Transverse colon (tissue), 3 donors: Measurements from ENCODE around the gene PIAS1.

Experiments
- EP300 ChIP-seq: sonication (generic); formaldehyde crosslinking; IDR thresholded peaks from one replicate; pipeline ENCODE4 v1.6.1; 2017; ENCODE audit warnings: antibody characterized with exemption, low read depth
- POLR2A ChIP-seq: fragments of 450-650 bp; IDR thresholded peaks from one replicate; pipeline ENCODE4 v1.6.1; 2016; ENCODE audit warnings: antibody characterized with exemption, mild to moderate bottlenecking, moderate library complexity
- TF ChIP-seq, protein P1 (sequence below), 5 experiments: fragments of 200-600 bp in 3 of 5; fragments of 450-650 bp in 2 of 5; sonication (generic) in 3 of 5; IDR thresholded peaks; 1 replicate in 2 of 5; 2 replicates in 3 of 5; pipeline ENCODE4 v1.5.1; 2016 to 2017; ENCODE audit warnings: antibody characterized with exemption in 5 of 5, inconsistent platforms in 3 of 5, mild to moderate bottlenecking in 2 of 5, moderate library complexity in 1 of 5

DNA sequence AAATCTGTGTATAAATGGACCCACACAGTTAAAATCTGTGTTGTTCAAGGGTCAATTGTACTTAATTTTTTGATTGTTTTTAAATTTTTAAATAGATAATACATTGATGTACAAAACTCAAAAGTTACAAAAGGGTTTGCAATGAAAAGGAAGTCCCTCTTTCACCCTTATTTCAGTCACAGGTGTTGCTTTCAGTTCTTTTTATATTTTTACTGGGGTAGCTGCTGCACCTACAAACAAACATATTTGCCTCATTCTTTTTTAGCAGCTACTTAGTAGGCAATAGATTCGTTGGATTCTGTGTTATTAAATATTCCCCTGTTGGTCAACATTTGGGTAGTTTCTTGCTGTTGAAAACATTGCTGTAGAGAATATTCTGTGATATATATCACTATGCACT, 44.4 kb downstream of the PIAS1 start:
- TF ChIP-seq, protein P1, sequence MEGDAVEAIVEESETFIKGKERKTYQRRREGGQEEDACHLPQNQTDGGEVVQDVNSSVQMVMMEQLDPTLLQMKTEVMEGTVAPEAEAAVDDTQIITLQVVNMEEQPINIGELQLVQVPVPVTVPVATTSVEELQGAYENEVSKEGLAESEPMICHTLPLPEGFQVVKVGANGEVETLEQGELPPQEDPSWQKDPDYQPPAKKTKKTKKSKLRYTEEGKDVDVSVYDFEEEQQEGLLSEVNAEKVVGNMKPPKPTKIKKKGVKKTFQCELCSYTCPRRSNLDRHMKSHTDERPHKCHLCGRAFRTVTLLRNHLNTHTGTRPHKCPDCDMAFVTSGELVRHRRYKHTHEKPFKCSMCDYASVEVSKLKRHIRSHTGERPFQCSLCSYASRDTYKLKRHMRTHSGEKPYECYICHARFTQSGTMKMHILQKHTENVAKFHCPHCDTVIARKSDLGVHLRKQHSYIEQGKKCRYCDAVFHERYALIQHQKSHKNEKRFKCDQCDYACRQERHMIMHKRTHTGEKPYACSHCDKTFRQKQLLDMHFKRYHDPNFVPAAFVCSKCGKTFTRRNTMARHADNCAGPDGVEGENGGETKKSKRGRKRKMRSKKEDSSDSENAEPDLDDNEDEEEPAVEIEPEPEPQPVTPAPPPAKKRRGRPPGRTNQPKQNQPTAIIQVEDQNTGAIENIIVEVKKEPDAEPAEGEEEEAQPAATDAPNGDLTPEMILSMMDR (IDR thresholded peaks at IDR 0.05) = no peak
- TF ChIP-seq POLR2A = no peak
- TF ChIP-seq EP300 = no peak
